ENCODE measurements around the gene CFAP251.

- no peak for TF ChIP-seq REST (IDR thresholded peaks at IDR 0.05; ENCODE audit: low read depth)
- no peak for TF ChIP-seq TEAD4 (IDR thresholded peaks at IDR 0.05)
- TF ChIP-seq TCF12 (IDR thresholded peaks at IDR 0.05; ENCODE audit: low read depth), result no peak
Observed at GRCh38 chr12:121871467-121871866, 46.9 kb upstream of the CFAP251 start.

Measured in Ishikawa (cell line).